HUES64 (cell line): Measurements from ENCODE around the gene AASS.
A peak's percentile ranks its signal among the peaks of the same experiment; 100 is the strongest.

Source experiments
- H3K27ac ChIP-seq: 2 replicates; pipeline ENCODE4 v1.7.0; 2013; ENCODE audit warnings: low read depth, low read length, inconsistent platforms
- H3K27me3 ChIP-seq: 2 replicates; pipeline ENCODE4 v1.6.1; 2013; ENCODE audit warnings: mild to moderate bottlenecking, low read length; ENCODE audit not compliant: insufficient read depth
- H3K36me3 ChIP-seq: 2 replicates; pipeline ENCODE4 v1.6.1; 2013; ENCODE audit warnings: mild to moderate bottlenecking, low read length; ENCODE audit not compliant: insufficient read depth
- H3K4me1 ChIP-seq: 2 replicates; pipeline ENCODE4 v1.6.1; 2013; ENCODE audit warnings: mild to moderate bottlenecking, low read length, moderate library complexity; ENCODE audit not compliant: insufficient read depth
- H3K4me3 ChIP-seq: 2 replicates; pipeline ENCODE4 v1.5.1; 2013; ENCODE audit warnings: mild to moderate bottlenecking, low read length, moderate library complexity
- H3K9ac ChIP-seq: 2 replicates; pipeline ENCODE4 v1.6.1; 2013; ENCODE audit warnings: mild to moderate bottlenecking, low read depth, low read length
- H3K9me3 ChIP-seq: 2 replicates; pipeline ENCODE4 v1.6.1; 2013; ENCODE audit warnings: low read depth, low read length; ENCODE audit not compliant: insufficient read depth
- whole genome bisulfite sequencing: fragments of 150-250, 120-280 bp; methylation state at CpG from one replicate; pipeline ENCODE4 v1.1.7; 2013; ENCODE audit warnings: missing lambda C conversion rate; 5-methylcytosine and 5-hydroxymethylcytosine counted together

The AASS gene

DNA sequence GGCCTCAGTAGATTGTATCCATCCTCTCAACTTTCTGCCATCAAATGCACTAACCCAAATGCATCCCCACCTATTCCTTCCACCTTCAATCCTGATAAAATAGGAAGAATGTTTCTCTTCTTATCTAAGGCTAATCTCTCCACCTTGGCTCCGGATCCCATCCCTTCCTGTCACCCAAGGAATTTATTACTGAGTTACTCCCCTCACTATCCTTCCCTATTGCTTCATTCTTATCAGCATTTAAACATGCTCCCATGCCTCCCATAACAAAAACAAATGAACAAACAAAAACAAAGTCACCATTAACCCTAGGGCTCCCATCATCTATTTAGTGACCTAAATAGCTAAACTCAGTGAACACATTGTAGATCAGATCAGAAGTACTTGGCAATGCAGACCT is 25.3 kb downstream of the AASS start:
- H3K27ac ChIP-seq = no peak overlapping the region
- H3K9ac ChIP-seq = no peak overlapping the region
- 86% methylated on average over 1 of the region's 1 CpG for WGBS
- H3K36me3 ChIP-seq = peaks cover 99% of the 10 kb centered on the region
- no peaks in the 10 kb centered on the region for H3K27me3 ChIP-seq
- no peak overlapping the region for H3K4me3 ChIP-seq
- no peaks in the 10 kb centered on the region for H3K9me3 ChIP-seq
- H3K4me1 ChIP-seq = no peaks in the 10 kb centered on the region

GRCh38 chr7:122103064-122103463 is 41.0 kb downstream of the AASS start:
- no peak overlapping the region for H3K9ac ChIP-seq
- peaks cover 100% of the 10 kb centered on the region for H3K36me3 ChIP-seq
- no peak overlapping the region for H3K27ac ChIP-seq
- H3K4me1 ChIP-seq = 0 out of 2 replicates have a peak, but pooled peaks cover 7% of the 10 kb centered on the region
- H3K9me3 ChIP-seq = peaks cover 22% of the 10 kb centered on the region; the same call in 1 of the 2 replicates
- no peak overlapping the region for H3K4me3 ChIP-seq
- no peaks in the 10 kb centered on the region for H3K27me3 ChIP-seq

- Histone ChIP-seq H3K36me3 (peaks cover 100% of the 10 kb centered on the region), H3K9ac (no peak overlapping the region), H3K9me3 (peaks cover 17% of the 10 kb centered on the region; the same call in 1 of the 2 replicates), H3K27ac (no peak overlapping the region), H3K4me1 (0 out of 2 replicates have a peak, but pooled peaks cover 7% of the 10 kb centered on the region), H3K4me3 (no peak overlapping the region), H3K27me3 (no peaks in the 10 kb centered on the region)
- 95% methylated on average over 2 of the region's 3 CpGs for WGBS
Observed at GRCh38 chr7:122100021-122100420, 44.0 kb downstream of the AASS start.

DNA sequence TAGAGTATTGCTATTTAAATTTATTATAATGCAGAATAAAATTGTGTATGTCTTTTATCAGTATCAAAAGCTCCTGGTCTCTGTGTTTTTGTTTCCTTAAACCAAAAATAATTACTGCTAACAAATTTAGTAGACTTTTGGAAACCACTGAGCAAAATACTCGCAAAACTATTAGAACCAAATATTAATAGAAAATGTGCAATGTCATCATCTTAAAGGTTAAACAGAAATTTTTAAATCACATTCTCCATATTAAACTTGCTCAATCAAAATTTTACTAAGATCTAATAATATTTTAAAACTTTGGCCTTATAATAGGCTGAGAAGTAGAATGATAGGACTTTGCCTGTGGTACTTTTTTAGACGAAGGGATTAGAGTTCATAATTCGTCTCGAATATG is 48.4 kb downstream of the AASS start:
- Histone ChIP-seq H3K27ac (no peak overlapping the region), H3K27me3 (no peaks in the 10 kb centered on the region), H3K9ac (no peak overlapping the region), H3K36me3 (peaks cover 97% of the 10 kb centered on the region), H3K4me3 (no peak overlapping the region), H3K4me1 (no peaks in the 10 kb centered on the region; the same call in 1 of the 2 replicates), H3K9me3 (no peaks in the 10 kb centered on the region)
- WGBS = 64% methylated on average over 3 of the region's 4 CpGs

GRCh38 chr7:122094549-122094948 is 49.5 kb downstream of the AASS start:
- WGBS = 100% methylated on average over 1 of the region's 1 CpG
- no peak overlapping the region for H3K9ac ChIP-seq

DNA sequence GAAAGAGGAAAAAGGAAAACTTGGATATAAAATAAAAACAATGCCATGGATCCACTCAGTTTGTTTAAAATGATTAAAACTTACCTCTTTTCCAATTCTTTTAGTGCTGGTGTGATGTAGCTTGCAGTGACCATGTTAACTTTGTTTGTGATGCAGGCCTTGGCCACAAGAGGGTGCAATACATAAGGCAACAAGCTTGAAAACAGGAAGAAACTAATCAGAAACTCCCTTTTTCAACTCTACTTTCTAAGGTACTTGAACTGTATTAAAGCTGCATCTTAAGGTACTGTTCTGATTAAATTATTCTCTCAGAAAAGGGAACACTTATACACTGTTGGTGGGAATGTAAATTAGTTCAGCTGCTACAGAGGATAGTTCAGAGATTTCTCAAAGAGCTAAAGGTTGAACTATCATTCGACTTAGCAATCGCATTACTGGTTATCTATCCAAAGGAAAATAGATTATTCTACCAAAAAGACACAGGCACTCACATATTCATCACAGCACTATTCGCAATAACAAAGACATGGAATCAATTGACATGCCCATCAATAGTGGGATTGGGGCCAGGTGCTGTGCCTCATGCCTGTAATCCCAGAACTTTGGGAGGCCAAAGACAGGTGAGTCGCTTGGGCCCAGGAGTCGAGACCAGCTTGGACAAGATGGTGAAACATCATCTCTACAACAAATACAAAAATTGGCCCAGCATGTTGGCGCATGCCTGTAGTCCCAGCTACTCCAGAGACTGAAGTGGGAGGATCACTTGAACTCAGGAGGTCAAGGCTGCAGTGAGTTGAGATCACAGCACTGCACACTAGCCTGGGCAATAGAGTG is 50.9 kb downstream of the AASS start:
- 92% methylated on average over 6 of the region's 6 CpGs for WGBS
- H3K36me3 ChIP-seq = peaks cover 97% of the 10 kb centered on the region

More at GRCh38 chr7:122094549-122094948, 49.5 kb downstream of the AASS start:
- Histone ChIP-seq H3K4me1 (no peaks in the 10 kb centered on the region; the same call in 1 of the 2 replicates), H3K9me3 (no peaks in the 10 kb centered on the region), H3K36me3 (peaks cover 97% of the 10 kb centered on the region), H3K27ac (no peak overlapping the region), H3K27me3 (no peaks in the 10 kb centered on the region), H3K4me3 (no peak overlapping the region)

DNA sequence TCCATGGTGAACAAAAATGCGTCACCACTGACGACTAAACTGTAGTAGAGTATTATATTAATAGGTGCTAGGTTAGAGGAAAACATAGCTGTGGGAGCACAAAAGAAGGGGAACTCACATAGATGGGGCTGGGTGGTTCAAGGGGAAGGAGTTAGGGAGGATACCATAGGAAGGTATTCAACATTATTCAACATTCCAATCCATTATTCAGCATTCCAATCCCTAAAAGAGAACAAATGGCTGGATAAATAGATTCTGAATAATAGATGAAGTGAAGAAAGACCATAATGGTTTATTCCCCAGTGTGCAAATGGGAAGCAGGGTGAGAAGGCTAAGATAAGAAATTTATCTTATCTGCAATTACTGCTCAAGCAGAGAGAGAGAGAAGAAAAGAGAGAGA is 61.4 kb downstream of the AASS start:
- Histone ChIP-seq H3K4me1 (peaks cover 23% of the 10 kb centered on the region), H3K4me3 (no peak overlapping the region), H3K9me3 (no peaks in the 10 kb centered on the region), H3K27ac (peak overlapping the region; percentile 64), H3K9ac (no peak overlapping the region), H3K27me3 (no peaks in the 10 kb centered on the region), H3K36me3 (peaks cover 99% of the 10 kb centered on the region)
- 91% methylated on average over 2 of the region's 2 CpGs for WGBS

More for the DNA sequence above, 50.9 kb downstream of the AASS start:
- H3K9ac ChIP-seq = no peak overlapping the region
- H3K4me1 ChIP-seq = no peaks in the 10 kb centered on the region; the same call in 1 of the 2 replicates
- H3K9me3 ChIP-seq = no peaks in the 10 kb centered on the region
- H3K27ac ChIP-seq = no peak overlapping the region; the same call in 1 of the 2 replicates
- no peaks in the 10 kb centered on the region for H3K27me3 ChIP-seq
- H3K4me3 ChIP-seq = no peak overlapping the region

GRCh38 chr7:122082160-122082559 is 61.9 kb downstream of the AASS start:
- Histone ChIP-seq H3K4me1 (peaks cover 23% of the 10 kb centered on the region), H3K27me3 (no peaks in the 10 kb centered on the region), H3K27ac (peak overlapping the region; percentile 11; the same call in 1 of the 2 replicates), H3K4me3 (no peak overlapping the region), H3K9me3 (no peaks in the 10 kb centered on the region), H3K9ac (no peak overlapping the region), H3K36me3 (peaks cover 99% of the 10 kb centered on the region)

- Histone ChIP-seq H3K9ac (no peak overlapping the region), H3K9me3 (no peaks in the 10 kb centered on the region), H3K27ac (no peak overlapping the region), H3K4me1 (peaks cover 9% of the 10 kb centered on the region; the same call in 1 of the 2 replicates), H3K27me3 (no peaks in the 10 kb centered on the region), H3K4me3 (no peak overlapping the region), H3K36me3 (peaks cover 51% of the 10 kb centered on the region)
- WGBS = 90% methylated on average over 3 of the region's 3 CpGs
Observed at GRCh38 chr7:122073635-122074034, 70.4 kb downstream of the AASS start.

- Histone ChIP-seq H3K9ac (no peak overlapping the region), H3K36me3 (peaks cover 45% of the 10 kb centered on the region), H3K4me3 (no peak overlapping the region), H3K9me3 (no peaks in the 10 kb centered on the region), H3K4me1 (peaks cover 9% of the 10 kb centered on the region; the same call in 1 of the 2 replicates), H3K27me3 (no peaks in the 10 kb centered on the region), H3K27ac (no peak overlapping the region)
- WGBS = 94% methylated on average over 5 of the region's 6 CpGs
Observed at GRCh38 chr7:122072924-122073599, 71.0 kb downstream of the AASS start.

GRCh38 chr7:122072272-122072671 is 71.8 kb downstream of the AASS start:
- Histone ChIP-seq H3K9me3 (no peaks in the 10 kb centered on the region), H3K36me3 (peaks cover 37% of the 10 kb centered on the region), H3K27me3 (no peaks in the 10 kb centered on the region), H3K4me3 (no peak overlapping the region), H3K4me1 (peaks cover 9% of the 10 kb centered on the region; the same call in 1 of the 2 replicates), H3K9ac (no peak overlapping the region), H3K27ac (no peak overlapping the region)
- 98% methylated on average over 2 of the region's 2 CpGs for WGBS
